Loucy (cell line): ENCODE data around the gene TASP1.

Experiments used
- EZH2phosphoT487 ChIP-seq: fragments of 200-600 bp; IDR thresholded peaks from 2 replicates; pipeline ENCODE4 v1.6.1; 2018; ENCODE audit warnings: antibody characterized with exemption, mild to moderate bottlenecking, moderate library complexity, borderline replicate concordance
- TF ChIP-seq, protein P1 (sequence below): fragments of 200-600 bp; sonication (generic); conservative IDR thresholded peaks from 2 replicates; pipeline ENCODE4 v1.5.1; 2014; ENCODE audit warnings: mild to moderate bottlenecking, antibody characterized with exemption, low read length

DNA sequence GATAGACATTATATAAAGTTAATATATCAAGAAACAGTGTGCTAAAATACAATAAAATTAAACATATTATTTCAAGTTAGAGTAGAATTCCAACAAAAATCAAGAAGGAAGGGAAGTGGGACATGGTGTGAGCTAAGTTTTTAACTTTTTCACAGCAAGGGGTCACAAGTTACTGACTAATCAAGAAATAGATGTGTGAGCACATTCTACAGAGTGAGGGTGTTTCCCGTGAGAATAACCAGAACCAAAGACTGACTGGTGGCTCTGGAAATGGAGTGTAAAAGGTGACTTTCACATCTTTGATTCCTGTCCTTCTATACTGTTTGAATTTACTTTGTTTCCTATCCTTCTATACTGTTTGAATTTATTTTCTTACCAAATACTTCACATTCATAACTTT is 206.6 kb downstream of the TASP1 start:
- TF ChIP-seq, protein P1, sequence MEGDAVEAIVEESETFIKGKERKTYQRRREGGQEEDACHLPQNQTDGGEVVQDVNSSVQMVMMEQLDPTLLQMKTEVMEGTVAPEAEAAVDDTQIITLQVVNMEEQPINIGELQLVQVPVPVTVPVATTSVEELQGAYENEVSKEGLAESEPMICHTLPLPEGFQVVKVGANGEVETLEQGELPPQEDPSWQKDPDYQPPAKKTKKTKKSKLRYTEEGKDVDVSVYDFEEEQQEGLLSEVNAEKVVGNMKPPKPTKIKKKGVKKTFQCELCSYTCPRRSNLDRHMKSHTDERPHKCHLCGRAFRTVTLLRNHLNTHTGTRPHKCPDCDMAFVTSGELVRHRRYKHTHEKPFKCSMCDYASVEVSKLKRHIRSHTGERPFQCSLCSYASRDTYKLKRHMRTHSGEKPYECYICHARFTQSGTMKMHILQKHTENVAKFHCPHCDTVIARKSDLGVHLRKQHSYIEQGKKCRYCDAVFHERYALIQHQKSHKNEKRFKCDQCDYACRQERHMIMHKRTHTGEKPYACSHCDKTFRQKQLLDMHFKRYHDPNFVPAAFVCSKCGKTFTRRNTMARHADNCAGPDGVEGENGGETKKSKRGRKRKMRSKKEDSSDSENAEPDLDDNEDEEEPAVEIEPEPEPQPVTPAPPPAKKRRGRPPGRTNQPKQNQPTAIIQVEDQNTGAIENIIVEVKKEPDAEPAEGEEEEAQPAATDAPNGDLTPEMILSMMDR: no peak
- TF ChIP-seq EZH2phosphoT487: no peak
